SKM-1 (cell line): ENCODE data around the gene FAS.
"Not testable (repeated sequence)": the region's sequence is repeated elsewhere in the genome, so short reads cannot be mapped to it uniquely, and the experiment has no call there.

Experiments used
- DNase-seq: peaks from one replicate; lab custom pipeline; 2025; ENCODE audit not compliant: unreplicated experiment; lab: John Stamatoyannopoulos, UW

The FAS gene

DNA sequence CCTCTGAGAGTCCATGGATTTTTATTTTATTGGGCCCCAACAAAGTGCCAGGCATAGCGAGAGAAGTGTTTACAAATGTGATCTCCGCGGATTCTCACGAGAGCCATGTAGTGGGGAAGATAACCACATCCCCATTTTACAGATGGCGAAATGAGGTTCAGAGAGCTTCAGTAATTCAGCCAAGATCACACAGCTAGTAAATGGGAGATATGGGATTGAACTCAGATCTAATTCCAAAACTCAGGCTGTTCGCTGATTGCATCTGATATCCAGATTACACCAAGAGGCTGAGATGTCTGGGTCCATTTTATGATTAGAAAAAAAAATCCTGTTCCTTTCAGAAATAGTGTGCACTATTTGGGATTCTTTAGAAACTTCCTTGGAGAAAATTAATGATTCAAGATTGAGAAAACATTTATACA lies 1.3 kb downstream of the FAS start:
- no peak for DNase-seq

- no peak for DNase-seq
Measured at GRCh38 chr10:88992921-88993524, 2.4 kb downstream of the FAS start.

GRCh38 chr10:88994019-88994418 lies 3.4 kb downstream of the FAS start:
- DNase-seq = no peak

GRCh38 chr10:88995156-88995876 lies 4.7 kb downstream of the FAS start:
- no peak for DNase-seq

DNA sequence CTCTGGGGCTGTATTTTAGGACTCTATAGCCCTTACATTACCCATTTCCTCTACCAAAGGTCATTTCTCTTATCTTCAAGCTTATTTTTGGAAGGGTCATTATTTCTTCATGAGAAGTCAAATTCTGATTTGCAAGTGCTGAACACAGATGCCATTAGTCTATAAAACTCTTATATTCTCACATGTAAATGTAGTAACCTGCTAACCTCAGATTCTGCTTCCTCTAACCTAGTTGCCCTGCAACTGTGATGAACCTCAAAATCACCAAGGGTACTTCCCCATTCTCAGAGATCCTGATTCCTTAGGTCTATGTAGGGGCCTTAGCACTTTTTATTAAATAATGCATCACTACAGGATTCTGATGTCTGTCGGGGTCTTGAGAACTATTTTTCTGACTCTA lies 6.3 kb downstream of the FAS start:
- DNase-seq = peak; percentile 84

DNA sequence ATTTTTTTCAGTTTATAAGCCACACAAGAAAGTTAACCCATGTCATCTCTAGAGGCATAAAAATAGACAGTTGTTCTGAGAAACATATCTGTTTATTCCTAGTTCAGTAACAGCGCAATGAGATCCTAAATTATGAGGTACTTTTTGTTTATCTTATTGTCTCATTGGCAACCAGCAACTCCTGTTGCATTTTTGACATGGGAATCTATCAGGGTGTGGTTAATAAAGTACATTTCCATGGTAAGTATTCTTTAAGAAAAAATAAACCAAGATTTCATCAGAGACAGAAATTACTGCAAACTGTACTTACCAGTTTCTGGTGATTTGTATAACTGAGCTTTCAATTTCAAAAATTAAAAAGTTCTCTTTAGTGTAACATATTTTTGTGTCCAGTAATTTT lies 9.0 kb downstream of the FAS start:
- DNase-seq = no peak

DNA sequence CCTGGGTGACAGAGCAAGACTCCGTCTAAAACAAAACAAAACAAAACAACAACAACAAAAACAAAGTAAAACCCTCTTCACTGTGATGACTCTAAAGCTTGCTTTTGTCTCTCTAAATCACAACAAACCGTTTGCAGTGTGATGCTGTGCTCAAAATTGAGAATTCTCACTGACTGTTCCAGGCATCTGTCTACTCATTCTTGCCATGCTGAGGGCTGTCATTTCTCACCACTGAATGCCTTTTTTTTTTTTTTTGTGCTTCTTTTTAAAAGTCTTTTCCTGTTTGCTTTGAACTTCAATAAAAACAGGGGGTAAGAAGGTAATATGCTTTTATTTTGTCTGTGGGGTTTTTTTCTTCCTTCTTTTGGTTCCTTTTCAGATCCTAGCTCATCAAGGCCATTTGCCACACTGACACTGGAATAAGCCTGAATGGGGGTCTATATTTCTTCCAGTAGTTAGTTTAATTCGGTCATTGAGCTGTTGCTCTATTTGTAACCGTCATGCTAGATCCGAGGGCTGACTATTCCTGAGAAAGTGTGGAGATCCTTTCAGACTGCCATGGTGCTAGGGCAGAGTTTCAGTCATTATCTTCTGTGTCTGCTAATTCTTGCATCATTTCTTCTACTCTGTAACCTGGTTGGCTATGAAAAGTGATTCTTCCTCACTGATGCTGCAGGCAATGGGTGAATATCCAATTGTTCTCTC lies 10.6 kb downstream of the FAS start:
- no peak for DNase-seq

GRCh38 chr10:89001729-89002072 lies 11.1 kb downstream of the FAS start:
- no peak for DNase-seq

DNA sequence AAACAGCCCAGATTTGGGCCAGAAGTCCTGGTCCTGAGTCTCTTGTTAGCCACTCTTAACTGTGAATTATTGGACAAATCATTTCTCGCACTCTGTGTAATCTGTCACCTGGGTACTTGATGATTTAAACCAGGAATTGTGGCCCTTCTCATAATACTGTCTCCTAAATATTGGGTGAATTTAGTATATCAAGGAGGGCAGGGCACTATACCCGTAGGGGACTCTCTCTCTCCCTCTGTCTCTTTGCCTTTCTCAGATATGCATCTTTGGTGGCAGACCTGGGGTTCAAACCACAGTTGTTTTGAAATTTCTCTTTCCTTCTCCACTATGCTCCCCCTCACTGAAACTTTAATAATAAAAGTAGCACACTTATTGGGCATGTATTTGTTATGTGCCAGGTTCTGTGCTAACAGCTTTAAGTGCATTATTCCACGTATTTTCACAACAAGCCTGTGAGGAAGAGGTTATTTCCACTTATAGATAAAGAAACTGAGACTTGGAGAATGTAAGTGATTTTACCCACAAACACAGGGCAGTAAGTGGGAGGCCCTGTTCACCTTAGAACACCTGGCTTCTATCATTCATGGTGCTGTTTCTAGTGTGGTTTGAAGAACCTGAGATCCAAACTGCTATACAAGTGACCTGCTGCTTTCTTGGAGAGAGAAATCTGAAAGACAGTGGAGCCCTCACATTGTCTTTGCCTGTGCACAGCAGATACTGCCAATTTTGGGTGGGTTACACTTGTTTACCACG lies 11.8 kb downstream of the FAS start:
- DNase-seq = no peak

DNA sequence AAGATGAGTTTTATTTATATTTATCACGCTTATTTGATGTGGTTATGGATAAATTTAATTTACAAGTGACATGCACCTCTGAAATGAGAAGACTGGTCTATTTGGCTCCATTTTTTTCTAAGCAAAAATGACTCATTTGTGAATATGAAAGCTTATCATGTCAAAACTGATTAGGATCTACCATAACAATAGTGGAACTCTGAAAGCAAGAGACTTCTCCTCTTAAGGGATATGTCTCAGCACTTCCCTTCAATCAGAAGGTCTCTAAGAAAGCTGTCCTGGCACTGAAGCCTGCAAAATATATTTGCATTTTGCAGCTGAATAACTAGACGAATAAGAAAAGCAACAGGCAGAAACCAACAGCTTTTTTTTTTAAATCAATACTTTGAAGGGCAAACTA lies 12.7 kb downstream of the FAS start:
- no peak for DNase-seq

GRCh38 chr10:89007129-89007893 lies 16.7 kb downstream of the FAS start:
- no peak for DNase-seq

DNA sequence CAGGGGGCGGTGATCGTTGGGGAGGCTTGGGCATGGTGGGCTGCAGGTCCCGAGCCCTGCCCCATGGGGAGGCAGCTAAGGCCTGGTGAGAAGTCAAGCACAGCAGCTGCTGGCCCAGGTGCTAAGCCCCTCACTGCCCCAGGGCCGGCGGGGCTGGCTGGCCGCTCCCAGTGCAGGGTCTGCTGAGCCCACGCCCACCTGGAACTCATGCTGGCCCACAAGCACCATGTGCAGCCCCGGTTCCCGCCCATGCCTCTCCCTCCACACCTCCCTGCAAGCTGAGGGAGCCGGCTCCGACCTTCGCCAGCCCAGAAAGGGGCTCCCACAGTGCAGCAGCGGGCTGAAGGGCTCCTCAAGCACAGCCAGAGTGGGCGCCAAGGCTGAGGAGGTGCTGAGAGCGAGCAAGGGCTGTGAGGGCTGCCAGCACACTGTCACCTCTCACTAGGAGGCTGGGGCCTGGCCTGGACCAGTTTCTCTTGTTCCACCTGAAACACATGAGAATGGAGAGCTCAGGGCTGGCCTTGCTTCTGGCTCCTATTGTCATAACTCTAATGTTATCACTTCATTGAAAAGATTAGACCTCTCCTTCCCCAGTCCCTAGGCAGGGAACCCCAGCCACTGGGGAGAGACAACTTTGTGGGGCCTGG lies 28.2 kb downstream of the FAS start:
- DNase-seq = not testable (repeated sequence)

DNA sequence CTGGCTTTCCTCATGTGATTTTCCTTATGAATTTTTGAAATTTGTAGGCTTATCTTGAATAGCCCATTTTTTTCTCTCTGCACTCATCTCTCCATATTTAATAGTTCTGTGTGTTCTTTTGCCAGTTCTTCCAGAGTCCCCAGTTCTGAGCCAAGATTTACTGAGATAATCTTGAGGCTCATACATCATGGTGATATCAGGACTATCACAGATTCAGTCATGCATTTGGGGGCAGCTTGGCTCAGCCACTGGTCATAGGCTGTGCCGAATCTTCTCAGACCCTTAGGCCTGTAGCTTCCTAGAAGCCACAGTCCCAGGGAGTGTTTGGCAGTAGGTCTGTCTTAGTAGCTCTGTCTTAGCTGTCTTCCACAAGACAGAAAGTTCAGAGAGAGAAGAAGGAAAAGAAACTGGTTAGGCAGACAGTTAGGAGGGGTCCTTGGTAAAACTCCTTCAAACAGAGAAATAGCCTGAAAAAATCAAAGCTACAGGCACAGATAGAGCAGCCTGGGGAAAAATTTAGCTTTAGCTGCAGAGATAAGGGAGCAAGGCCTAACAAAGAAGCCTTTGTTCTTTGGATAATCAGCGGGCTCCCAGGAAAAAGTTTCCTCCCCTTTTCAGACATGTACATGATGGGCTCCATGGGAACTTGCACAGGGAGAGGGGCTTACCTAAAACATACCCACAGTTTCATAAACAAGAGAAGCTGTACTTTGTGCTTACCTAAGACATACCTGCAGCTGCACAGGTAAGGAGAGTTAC lies 29.1 kb downstream of the FAS start:
- no peak for DNase-seq

DNA sequence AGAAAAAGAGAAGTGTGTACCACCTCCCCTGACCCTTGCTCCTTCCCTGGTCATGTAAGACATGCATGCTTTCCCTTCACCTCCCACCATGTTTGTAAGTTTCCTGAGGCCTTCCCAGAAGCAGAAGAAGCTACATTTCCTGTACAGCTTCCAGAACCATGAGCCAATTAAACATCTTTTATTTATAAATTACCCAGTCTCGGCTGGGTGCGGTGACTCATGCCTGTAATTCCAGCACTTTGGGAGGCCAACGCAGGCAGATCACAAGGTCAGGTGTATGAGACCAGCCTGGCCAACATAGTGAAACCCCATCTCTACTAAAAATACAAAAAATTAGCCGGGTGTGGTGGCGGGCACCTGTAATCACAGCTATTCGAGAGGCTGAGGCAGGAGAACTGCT lies 30.9 kb downstream of the FAS start:
- DNase-seq = not testable (repeated sequence)

GRCh38 chr10:89022734-89023133 lies 32.1 kb downstream of the FAS start:
- no peak for DNase-seq

- DNase-seq = no peak
Measured at GRCh38 chr10:89025453-89025852, 34.9 kb downstream of the FAS start.

GRCh38 chr10:89029181-89029580 lies 38.6 kb downstream of the FAS start:
- no peak for DNase-seq

DNA sequence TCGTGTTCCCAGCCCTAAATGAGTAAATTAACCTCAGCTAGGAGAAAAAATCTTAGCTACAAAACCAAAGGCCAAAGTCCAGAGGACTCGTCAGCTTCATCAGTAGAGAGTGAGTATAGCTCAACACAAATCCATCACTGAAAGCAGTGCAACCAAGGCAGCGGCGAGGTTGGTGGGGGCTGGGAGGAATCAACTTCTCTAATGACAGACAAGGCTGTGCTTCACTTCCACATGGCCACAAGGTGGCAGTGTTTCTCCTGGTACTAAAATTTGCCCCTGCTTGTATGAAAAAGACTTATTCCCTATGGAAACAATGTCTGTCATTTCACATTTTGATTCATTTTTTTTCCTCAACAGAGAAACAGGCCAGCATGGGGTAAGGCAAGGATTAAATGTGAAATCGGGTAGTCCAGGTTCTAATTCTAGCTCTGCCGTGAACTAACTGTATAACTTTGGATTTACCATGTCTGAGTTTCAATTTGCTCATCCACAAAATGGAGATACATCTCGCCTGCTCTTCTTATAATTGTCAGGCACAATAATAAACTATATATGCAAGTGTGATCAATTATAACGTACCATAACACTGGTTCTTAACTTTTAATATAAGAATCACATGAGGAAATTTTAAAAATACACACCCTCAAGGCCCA lies 39.3 kb downstream of the FAS start:
- peak; percentile 77 for DNase-seq

- DNase-seq = peak; percentile 5
Measured at GRCh38 chr10:89030791-89031190, 40.2 kb downstream of the FAS start.
